Liver (tissue), 3 donors: ENCODE data around the gene PLAAT4.
"Not testable (repeated sequence)": the region's sequence is repeated elsewhere in the genome, so short reads cannot be mapped to it uniquely, and the experiment has no call there.

Source experiments
- CTCF ChIP-seq: fragments of 150-350 bp; IDR thresholded peaks from 2 replicates; pipeline ENCODE4 v1.5.1; 2017; ENCODE audit warnings: improper control_type of control experiment, low read depth, low read length; ENCODE audit not compliant: missing input control
- EGR1 ChIP-seq, 2 donors: IDR thresholded peaks; 2 replicates each; pipeline ENCODE4 v1.6.1; 2016 to 2018; ENCODE audit warnings: antibody characterized with exemption in 2 of 2, low read depth in 2 of 2
- HNF4A ChIP-seq, 2 donors: conservative IDR thresholded peaks; 2 replicates each; pipeline ENCODE4 v1.6.1; 2016; ENCODE audit warnings: antibody characterized with exemption in 2 of 2, mild to moderate bottlenecking in 2 of 2
- JUND ChIP-seq, 2 donors: IDR thresholded peaks; 2 replicates each; pipeline ENCODE4 v1.6.1; 2016; ENCODE audit warnings: antibody characterized with exemption in 2 of 2
- MAX ChIP-seq: IDR thresholded peaks from 2 replicates; pipeline ENCODE4 v1.6.1; 2016; ENCODE audit warnings: antibody characterized with exemption
- RXRA ChIP-seq, 2 donors: IDR thresholded peaks; 2 replicates each; pipeline ENCODE4 v1.6.1; 2017 to 2018; ENCODE audit warnings: antibody characterized with exemption in 2 of 2, mild to moderate bottlenecking in 1 of 2
- ZBTB33 ChIP-seq: IDR thresholded peaks from 2 replicates; pipeline ENCODE4 v1.6.1; 2016; ENCODE audit warnings: antibody characterized with exemption
- donor health status: healthy.
- donor health status: healthy.

GRCh38 chr11:63529373-63529772 is 7.2 kb upstream of the PLAAT4 start:
- TF ChIP-seq RXRA (IDR thresholded peaks at IDR 0.05); CTCF; EGR1 (IDR thresholded peaks at IDR 0.05; ENCODE audit: low read depth in 2 of 2); JUND (IDR thresholded peaks at IDR 0.05); MAX; ZBTB33; HNF4A (conservative IDR thresholded peaks at IDR 0.05): not testable (repeated sequence)
